B cell (primary cell): ENCODE results near the gene PTPN20.
"Not testable (repeated sequence)": the region's sequence is repeated elsewhere in the genome, so short reads cannot be mapped to it uniquely, and the experiment has no call there.

Source experiments
- EZH2 ChIP-seq: IDR thresholded peaks from 2 replicates; pipeline ENCODE4 v1.6.1; 2012; ENCODE audit warnings: borderline replicate concordance, low read depth, mild to moderate bottlenecking, moderate library complexity, low read length; ENCODE audit not compliant: insufficient read depth, poor library complexity, severe bottlenecking
- TF ChIP-seq, protein P1 (sequence below): fragments of 200-600 bp; IDR thresholded peaks from one replicate; pipeline ENCODE4 v1.8.0; 2022; ENCODE audit warnings: antibody characterized with exemption, mild to moderate bottlenecking

DNA sequence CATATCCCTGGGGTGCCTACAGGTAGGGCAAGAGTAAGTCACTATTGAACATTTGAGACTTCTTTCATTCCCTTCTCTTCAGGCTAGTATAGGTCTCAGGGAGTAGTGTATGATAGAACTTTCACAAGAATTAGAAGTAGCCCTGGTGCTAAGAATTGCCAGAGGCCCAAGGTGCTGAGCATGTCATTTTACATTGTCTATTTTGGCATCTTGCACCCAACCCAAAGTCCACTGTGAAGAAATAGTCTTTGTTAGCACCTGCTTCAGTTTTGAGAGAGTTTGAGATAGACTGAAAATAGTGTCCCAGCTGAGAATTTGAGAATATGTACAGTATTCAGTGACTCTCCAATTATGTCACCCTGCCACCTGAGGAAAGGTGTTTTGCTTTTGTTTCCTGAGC lies 17.6 kb downstream of the PTPN20 start:
- TF ChIP-seq, protein P1, sequence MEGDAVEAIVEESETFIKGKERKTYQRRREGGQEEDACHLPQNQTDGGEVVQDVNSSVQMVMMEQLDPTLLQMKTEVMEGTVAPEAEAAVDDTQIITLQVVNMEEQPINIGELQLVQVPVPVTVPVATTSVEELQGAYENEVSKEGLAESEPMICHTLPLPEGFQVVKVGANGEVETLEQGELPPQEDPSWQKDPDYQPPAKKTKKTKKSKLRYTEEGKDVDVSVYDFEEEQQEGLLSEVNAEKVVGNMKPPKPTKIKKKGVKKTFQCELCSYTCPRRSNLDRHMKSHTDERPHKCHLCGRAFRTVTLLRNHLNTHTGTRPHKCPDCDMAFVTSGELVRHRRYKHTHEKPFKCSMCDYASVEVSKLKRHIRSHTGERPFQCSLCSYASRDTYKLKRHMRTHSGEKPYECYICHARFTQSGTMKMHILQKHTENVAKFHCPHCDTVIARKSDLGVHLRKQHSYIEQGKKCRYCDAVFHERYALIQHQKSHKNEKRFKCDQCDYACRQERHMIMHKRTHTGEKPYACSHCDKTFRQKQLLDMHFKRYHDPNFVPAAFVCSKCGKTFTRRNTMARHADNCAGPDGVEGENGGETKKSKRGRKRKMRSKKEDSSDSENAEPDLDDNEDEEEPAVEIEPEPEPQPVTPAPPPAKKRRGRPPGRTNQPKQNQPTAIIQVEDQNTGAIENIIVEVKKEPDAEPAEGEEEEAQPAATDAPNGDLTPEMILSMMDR, result not testable (repeated sequence)
- TF ChIP-seq EZH2, result not testable (repeated sequence)
